GM21423 (cell line): ENCODE measurements around the gene DNM3.
"Not testable (repeated sequence)": the region's sequence is repeated elsewhere in the genome, so short reads cannot be mapped to it uniquely, and the experiment has no call there.

Experiments used
- ATAC-seq: cut with Tn5 transposase; IDR thresholded peaks from one replicate; pipeline ENCODE4 v1.9.1; 2021; ENCODE audit warnings: mild to moderate bottlenecking, moderate library complexity; ENCODE audit not compliant: unreplicated experiment

Gene DNM3

DNA sequence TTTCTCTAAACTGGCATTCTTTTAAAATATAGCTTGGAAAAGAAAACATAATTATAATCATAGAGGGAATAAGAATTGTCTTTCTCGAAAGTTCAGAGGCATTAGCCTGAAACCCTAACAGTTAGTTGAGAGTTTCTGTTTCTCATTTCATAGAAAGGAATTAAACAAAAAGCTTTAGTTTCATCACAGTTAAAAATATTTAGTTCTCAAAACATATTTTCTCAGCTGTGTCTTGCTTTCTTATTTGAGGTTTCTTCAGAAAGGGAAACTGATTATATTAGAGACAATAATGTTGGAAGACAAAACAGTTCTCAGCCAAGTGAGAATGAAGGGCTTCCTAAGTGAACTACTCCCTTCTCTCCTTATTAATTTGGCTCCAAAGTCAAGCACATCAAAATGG lies 503.8 kb downstream of the DNM3 start:
- ATAC-seq: no peak

- no peak for ATAC-seq
Observed at GRCh38 chr1:172347416-172347815, 506.1 kb downstream of the DNM3 start.

GRCh38 chr1:172350856-172351255 lies 509.6 kb downstream of the DNM3 start:
- ATAC-seq: no peak

DNA sequence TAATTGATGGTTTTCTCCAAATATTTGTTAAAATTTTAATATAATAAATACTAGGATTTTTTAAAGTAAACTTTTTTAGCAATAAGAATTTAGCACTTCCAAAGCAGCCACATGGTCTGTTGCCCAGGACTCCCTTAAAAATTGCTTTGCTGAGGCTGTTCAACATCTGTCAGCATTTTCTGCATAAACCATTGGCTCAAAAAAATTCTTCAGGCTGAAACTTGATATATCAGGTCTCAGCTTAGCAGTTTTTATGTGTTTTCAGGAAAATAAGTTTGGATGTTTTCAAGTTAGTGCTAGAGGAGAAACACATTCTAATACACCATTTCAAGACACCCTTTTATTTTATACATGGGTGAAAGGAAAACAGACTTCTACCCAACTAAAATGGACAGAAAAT lies 510.0 kb downstream of the DNM3 start:
- no peak for ATAC-seq

- no peak for ATAC-seq
Observed at GRCh38 chr1:172351754-172352161, 510.5 kb downstream of the DNM3 start.

DNA sequence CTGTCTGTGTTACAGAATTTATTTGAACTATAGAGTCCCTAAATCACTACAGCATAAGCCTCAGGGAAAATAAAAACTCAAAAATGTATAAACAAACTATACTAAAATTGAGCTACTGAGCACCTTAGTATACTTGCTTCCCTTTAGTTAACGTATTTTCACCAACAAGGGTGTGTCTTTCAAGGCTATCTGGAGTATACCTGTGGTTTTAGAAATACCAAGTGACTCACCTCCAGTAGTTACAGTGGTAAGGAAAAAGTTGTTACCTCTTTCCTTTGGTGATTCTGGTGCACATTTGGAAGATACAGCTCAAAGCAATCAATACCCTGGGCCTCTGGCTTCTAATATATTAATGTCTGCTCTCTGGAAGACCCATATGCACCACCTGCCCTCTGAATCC lies 511.1 kb downstream of the DNM3 start:
- ATAC-seq: no peak

DNA sequence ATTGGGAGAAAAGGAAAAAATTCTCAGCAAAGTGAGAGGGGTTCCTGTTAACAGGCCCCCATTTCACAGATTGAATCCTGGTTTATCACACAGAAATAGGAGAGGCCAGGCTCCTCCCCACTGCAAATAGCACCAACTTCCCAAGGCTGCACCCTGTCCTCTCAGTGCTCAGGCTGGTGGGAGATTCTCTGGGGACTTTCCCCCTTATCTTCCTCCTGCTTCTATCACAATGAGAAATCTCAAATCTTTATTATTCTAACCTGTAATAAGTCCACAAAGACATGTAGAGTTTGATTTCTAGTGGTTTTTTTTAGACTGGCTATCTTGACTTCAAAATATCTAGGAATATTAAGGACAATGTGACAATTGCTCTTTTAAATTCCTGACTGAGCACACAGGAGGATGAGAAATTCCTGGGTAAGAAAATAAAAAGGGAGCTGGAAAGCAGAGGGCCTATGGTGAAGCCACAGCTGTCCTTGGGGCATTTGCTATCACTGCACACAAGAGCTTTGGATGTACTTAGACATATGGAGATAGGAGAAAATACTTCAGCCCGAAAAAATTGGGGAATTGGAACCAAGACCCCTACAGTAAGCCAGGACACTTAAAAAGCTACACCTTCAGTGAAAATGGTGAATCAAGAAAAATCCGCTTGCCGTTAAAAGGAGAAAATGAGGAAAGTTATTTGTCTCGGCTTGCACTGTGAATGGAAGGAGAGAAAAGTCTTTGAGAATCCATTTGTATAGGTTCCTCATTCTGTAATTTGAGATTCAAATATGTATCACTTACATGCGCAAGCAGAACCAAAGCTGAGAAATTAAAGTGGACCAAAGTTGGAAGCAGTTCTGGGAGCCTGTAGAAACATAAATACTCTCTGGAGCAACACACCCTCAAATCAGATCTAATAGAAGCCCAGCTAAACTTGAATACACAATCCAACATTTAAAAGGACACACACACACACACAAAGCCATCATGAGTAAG lies 513.3 kb downstream of the DNM3 start:
- ATAC-seq: no peak

- no peak for ATAC-seq
Observed at GRCh38 chr1:172356620-172357019, 515.3 kb downstream of the DNM3 start.

- ATAC-seq: peak; percentile 10
Observed at GRCh38 chr1:172357753-172358385, 516.6 kb downstream of the DNM3 start.

- no peak for ATAC-seq
Observed at GRCh38 chr1:172359491-172359999, 518.2 kb downstream of the DNM3 start.

DNA sequence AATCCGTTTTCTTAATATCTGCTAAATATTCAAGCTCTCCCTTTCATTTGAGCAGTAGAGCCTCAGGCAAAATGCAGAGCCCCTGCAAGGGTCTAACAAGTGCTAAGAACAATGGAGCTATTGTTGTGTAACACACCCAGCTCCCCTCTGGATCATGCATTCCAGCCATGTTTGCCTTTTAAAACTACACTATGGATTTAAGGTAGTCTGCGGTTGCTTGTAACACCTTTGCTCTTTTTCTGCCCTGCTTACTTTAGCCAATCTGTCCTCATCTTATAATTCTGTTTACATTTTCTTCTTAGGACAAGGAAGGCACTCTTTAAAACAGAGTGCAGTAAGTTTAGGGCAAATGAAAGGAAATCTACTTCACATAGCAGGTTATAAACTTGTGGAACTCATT lies 519.2 kb downstream of the DNM3 start:
- no peak for ATAC-seq

DNA sequence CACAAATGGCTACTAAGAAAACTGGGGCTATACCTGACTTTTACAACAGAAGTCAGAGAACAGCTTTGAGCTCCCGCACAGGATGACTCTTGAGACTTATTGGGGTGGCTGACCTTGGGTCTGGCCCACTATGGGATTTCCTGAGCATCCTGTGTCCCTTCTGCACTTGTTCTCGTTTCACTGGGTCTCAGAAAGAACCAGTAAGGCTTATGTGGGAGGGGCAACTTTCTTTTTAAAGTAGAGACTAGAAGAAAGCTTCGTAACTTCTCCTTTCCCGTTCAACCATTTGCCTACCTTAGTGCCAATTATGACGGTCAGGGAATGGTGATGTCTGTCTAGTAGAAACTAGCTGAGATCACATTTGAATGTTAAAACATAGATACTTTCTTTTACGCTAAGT lies 519.7 kb downstream of the DNM3 start:
- no peak for ATAC-seq

GRCh38 chr1:172363852-172364251 lies 522.6 kb downstream of the DNM3 start:
- ATAC-seq: no peak

DNA sequence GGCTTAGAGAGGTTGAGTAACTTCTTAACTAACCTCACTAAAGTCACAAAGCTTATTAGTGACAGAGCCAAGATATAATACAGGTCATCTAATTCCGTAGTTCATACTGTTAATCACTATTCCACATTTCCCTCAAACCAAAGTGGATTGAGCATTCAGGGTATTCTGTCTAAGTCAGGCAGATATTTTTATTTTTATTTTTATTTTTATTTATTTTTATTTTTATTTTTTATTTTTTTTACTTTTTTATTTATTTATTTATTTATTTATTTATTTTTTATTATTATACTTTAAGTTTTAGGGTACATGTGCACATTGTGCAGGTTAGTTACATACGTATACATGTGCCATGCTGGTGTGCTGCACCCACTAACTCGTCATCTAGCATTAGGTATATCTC lies 530.3 kb downstream of the DNM3 start:
- not testable (repeated sequence) for ATAC-seq

DNA sequence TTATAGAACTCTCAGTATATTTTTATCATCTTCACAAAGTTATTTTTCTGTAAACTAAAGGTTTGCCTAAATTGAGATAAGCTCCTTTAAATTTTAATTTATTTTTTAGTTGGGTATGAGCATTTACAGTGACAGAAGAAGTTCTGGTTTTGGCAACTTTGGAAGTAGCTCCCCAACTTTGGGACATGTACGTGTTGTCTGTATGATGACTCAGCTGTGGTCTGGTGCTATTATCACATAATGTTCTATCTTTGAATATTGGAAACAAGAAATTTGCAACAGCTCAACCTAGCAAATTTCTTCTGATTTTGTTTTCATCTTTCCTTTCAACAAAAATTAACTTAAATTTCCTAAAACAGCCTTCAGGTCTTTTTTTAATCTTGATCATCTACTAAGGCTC lies 532.6 kb downstream of the DNM3 start:
- ATAC-seq: no peak

DNA sequence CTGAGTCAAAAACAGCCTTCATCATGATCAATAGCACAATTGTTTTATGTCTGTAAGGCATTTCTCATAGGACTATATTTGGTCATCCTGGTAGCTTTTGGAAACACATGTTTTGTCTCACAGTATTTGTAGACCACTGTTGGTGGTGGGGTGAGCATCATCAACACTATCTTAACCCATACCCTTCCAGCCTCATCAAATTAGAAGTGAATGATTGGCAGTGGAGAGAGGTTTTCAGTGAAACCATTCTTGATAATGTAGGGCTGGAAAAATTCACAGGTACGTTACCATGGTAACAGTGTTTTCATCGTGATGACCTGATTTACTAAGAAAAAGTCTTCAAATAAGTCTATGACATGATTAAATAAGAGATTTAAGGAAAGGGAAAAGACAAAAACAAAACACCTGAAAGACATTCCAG lies 533.9 kb downstream of the DNM3 start:
- no peak for ATAC-seq

DNA sequence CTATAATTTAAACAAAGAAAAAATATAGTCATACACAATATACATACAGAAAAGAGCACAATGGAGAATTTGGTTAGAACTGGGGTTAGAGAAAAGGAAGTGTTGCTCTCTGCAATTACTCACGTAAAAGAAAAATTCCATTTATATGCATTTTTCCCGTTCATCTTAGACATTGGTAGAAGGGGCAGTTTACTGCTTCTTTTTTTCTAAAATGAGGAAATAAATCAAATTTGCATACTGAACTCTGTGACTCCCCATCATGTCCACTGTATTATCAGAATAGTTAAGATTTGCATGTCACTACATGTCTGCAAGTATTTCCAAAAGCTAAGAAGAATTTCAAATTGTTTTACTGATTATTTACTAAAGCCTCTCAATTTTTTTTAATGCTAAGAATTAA lies 535.1 kb downstream of the DNM3 start:
- no peak for ATAC-seq

DNA sequence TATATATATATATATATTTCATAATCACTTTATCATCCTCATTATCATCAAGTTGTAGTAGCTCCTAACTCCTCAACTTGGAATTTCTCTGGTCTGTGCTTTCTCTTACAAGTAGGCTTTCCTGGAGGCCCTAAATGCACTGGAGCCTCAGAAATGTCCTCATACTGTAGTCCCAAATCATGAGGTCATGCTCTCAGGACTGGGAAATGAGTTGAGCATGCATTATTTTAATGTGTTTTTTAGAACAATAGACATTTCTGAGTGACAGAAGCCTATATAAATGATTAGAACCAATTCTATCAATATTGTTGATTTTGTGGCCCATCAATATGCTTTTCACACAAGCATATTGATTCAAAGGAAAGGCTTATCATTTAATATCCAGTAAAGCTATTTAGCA lies 536.3 kb downstream of the DNM3 start:
- ATAC-seq: no peak

DNA sequence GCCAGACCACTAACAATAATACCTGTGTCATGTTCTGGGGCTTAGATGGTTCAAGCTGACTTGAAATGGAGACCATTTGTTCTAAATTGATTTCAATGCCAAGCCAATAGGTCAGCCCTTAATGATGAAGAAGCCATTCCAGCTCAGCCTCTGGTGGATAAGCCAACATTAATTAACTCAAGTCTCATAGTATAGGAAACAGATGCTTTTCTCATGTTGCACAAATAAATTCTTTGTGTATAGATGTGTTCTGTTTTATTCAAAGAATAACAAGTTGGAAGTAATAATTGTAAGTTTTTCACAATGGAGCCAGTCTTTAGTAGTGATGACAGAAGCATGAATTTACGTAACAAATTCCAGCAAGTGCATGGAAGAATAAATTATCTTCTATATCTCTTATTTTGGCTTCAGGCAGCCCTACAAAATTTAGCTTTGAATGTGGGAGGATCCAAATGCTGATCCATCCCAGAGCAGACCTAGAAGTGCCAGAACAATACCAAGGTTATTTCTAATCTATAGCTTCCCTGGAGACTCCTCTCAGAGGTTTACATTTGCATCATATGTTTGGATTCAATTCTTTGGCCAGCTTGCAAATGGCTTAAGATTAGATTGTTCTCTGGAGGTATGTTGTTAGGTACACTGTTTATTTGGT lies 536.9 kb downstream of the DNM3 start:
- no peak for ATAC-seq

GRCh38 chr1:172380441-172381244 lies 539.3 kb downstream of the DNM3 start:
- ATAC-seq: peak; percentile 91

DNA sequence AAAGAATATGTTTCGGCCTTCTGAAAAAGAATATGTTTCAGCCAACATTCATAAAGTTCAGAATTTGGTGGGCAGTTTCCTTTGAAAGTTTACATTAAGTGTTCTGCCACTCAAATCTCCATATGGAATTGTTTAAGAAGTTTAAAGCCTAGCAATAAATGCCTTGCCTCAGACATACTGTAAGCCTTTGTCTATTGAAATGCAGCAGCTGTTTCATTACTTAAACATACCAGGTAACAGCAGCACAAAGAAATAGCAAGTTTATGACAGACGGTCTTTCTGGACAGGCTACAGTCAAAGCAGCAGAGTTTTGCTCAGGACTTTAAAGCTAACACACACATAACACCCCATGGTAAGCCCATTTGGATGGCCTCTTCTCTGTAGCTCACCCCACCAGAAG lies 540.6 kb downstream of the DNM3 start:
- no peak for ATAC-seq
